Lower leg skin (tissue), 3 donors: ENCODE results near the gene NEDD9.

Source experiments
- POLR2A ChIP-seq, 2 donors: fragments of 450-650 bp; IDR thresholded peaks; one replicate each; pipeline ENCODE4 v1.6.1; 2016 to 2017; ENCODE audit warnings: antibody characterized with exemption in 2 of 2, mild to moderate bottlenecking in 1 of 2, moderate library complexity in 1 of 2
- TF ChIP-seq, protein P1 (sequence below), 3 donors: fragments of 450-650 bp; IDR thresholded peaks; one replicate each; pipeline ENCODE4 v1.5.1; 2016; ENCODE audit warnings: antibody characterized with exemption in 3 of 3, mild to moderate bottlenecking in 3 of 3, moderate library complexity in 2 of 3

GRCh38 chr6:11253594-11253993 lies 21.1 kb upstream of the NEDD9 start:
- TF ChIP-seq, protein P1, sequence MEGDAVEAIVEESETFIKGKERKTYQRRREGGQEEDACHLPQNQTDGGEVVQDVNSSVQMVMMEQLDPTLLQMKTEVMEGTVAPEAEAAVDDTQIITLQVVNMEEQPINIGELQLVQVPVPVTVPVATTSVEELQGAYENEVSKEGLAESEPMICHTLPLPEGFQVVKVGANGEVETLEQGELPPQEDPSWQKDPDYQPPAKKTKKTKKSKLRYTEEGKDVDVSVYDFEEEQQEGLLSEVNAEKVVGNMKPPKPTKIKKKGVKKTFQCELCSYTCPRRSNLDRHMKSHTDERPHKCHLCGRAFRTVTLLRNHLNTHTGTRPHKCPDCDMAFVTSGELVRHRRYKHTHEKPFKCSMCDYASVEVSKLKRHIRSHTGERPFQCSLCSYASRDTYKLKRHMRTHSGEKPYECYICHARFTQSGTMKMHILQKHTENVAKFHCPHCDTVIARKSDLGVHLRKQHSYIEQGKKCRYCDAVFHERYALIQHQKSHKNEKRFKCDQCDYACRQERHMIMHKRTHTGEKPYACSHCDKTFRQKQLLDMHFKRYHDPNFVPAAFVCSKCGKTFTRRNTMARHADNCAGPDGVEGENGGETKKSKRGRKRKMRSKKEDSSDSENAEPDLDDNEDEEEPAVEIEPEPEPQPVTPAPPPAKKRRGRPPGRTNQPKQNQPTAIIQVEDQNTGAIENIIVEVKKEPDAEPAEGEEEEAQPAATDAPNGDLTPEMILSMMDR (IDR thresholded peaks at IDR 0.05), result no peak
- TF ChIP-seq POLR2A (IDR thresholded peaks at IDR 0.05), result no peak
